GM04504 (cell line): ENCODE measurements around the gene PACS2.

Source experiments
- DNase-seq: peaks from one replicate; pipeline ENCODE4 v3.0.0-alpha.2; 2012; ENCODE audit warnings: low read depth

Gene PACS2

DNA sequence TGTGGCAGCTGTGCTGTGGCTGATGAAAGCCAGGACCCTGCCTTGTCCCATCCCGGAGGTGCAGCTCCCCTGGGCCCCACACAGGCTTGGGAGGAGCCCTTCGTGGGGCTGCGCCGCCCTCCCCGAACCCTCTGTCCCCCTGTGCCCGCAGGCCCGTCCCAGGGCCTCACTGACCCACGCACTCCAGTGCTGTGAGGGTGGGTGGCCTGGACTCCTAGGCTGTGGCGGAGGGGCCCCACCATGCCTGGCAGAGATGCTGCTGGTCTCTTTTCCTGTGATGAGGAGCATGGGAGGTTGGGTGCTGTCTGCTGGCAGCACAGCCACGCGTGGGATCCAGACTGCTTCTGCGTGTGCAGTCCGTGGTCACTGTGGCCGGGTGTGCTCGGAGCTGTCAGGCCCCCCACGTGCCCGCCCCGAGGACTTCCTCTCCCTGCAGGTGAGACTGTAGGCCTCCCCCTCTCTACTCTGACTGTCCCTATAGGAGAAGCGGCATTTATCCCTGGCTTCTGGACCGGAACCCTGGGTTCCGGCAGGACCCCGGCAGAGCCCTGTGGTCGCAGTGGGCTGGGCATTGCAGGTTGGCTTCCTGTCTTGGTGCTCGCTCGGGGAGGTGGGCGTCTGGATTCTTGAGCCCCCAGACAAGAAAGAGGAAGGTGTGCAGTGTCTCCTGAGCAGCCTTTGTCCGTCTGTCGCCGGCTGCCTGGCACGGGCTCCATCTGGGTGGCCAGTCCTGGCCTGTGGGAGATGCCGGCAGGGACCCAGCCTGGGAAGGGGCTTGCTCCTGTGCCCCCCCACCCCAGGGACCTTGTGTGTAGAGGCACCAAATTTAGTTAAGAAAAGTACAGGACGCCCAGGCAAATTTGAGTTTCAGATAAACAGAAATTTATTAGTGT lies 107.4 kb downstream of the PACS2 start:
- no peak for DNase-seq

GRCh38 chr14:105422695-105423487 lies 108.3 kb downstream of the PACS2 start:
- DNase-seq: no peak

- no peak for DNase-seq
Observed at GRCh38 chr14:105423488-105424195, 109.1 kb downstream of the PACS2 start.

DNA sequence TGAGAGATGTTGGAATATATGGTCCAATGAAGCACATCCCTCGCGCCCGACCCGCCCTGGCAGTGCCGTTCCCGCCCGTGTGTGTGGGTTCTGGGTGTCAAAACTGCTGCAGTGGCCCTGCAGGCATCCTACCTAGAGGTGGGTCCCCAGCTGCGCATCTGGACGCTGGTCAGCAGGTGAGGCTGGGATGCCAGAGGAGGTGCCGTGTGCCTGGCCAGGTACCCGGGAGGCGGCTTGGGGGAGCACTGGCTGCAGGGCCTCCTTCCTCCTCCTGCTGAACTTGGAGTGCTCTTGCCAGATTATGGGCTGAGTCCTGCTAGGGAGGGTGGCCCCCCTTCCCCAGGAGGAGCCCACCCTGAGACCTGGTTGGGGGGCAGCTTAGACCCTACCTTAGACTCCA lies 110.3 kb downstream of the PACS2 start:
- no peak for DNase-seq

DNA sequence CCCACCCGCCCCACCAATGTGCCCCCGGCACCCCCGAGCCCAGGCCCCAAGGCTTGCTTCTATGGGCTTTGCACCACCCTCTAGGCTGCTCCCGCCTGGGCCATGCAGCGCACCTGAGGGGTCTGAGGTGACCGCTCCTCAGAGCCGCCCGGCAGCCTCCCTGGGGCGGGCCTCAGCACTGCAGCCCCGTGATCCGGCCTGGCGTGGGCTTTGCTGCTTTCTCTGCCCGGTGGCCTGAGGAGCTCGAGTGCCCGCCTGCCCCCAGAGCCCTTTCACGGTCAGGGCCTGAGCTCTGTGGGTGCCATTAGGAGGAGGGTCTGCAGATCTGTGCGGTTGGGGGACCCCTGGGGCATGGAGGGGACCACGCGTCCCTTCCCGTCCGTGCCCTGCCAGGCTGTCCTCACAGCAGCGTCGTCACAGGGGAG lies 111.3 kb downstream of the PACS2 start:
- DNase-seq: no peak

DNA sequence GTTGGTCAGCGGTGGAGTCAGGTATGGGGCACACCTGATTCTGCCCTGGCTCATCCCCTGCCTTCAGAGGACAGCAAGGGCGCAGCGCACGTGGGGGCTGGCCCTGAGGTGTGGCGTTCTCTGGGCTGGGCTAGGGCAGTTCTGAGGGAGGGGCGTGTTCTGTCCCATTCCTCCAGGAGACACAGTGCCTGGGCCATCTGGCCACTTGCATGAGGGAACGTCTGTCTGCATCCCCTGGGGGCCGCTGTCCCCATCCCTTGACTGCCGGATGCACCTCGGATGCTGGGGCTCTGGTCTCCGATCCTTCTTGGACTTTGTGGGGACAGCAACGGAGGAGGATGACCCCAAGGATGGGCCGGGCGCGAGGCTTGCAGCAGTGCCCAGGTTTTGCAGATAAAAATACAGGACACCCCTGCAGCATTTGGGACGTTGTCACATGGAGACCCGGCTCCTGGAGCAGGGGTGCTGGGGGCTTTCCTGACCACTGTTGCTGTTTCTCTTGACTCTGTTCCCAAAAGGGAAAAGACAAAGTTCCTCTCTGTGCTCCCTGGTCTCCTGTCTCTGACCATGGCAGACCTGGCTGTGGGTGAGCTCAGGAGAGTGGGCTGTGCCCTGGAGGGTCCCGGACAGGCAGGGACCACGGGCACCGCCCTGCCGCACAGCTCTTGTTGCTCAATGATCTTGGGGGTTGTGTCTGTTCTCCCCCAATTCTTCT lies 112.0 kb downstream of the PACS2 start:
- DNase-seq: no peak

GRCh38 chr14:105427412-105427811 lies 112.9 kb downstream of the PACS2 start:
- no peak for DNase-seq

DNA sequence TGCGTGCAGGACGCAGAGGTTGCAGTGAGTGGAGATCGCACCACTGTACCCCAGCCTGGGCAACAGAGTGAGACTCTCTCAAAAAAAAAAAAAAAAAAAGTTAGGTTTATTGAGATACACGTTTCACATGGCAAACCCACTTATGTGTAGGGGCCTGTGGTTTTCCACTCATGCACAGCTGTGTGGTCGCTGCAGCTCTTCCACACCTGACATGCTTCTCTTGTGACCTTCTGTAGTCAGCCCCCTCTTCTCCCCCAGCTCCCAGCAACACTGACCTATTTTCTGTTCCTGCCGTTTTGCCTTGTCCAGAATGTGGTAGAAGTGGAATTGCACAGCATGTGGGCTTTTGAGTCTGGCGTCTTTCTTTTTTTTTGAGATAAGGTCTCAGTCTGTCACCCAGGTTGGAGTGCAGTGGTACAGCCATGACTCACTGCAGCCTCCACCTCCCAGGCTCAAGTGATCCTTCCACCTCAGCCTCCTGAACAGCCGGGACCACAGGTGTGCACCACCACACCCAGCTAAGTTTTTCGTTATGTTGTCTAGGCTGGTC lies 113.5 kb downstream of the PACS2 start:
- no peak for DNase-seq

DNA sequence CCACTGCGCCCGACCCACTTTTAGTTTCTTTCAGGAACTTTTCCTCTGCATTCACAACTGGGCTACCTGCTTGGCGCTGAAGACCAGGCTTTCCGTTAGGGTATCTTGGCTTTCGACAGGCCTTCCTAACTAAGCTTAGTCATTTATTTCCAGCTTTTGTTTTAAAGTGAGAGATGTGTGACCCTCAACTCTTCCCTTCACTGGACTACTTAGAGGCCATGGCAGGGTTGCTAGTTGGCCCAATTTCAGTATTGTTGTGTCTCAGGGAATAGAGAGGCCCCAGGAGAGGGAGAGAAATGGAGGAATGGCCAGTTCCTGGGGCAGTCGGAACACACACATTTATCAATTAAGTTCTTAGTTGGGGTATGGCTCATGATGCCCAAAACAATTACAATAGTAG lies 115.5 kb downstream of the PACS2 start:
- no peak for DNase-seq

- DNase-seq: peak; percentile 18
Observed at GRCh38 chr14:105430565-105430964, 116.0 kb downstream of the PACS2 start.

DNA sequence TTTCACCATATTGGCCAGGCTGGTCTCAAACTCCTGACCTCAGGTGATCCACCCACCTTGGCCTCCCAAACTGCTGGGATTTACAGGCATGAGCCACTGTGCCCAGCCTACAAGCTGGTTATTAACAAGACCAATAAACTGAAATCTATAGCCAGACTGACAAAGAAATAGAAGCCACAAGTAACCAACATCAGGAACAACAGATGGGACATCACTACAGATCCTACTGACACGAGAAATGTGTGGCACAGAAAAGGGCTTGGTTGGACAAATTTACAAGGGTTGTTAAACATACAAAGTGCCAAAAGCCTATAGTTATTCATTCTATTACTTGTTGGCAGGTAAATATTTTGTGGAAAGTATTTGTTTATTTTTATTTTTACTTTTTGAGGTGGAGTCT lies 116.7 kb downstream of the PACS2 start:
- DNase-seq: no peak

GRCh38 chr14:105432657-105433056 lies 118.1 kb downstream of the PACS2 start:
- DNase-seq: no peak

GRCh38 chr14:105433161-105433605 lies 118.6 kb downstream of the PACS2 start:
- no peak for DNase-seq

DNA sequence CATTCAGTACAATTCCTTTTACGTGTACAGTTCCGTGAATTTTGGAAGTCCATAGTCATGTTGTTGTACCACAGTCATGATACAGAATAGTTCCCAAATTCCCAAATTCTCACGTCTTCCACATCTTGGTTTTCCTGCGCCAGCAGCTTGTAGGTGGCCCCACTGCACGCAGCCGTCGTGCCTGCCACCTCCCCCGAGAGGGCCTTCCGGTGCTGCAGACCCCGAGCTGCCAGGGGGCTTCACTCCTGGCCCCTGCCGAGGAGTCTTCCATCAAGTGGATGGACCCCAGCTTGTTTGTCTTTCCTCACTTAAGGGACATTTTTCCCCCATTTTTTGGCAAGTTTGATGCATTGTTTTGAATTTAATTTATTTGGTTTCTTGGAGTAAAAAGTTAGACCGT lies 121.9 kb downstream of the PACS2 start:
- no peak for DNase-seq

GRCh38 chr14:105436891-105437722 lies 122.6 kb downstream of the PACS2 start:
- no peak for DNase-seq

- no peak for DNase-seq
Observed at GRCh38 chr14:105437723-105438500, 123.4 kb downstream of the PACS2 start.

GRCh38 chr14:105439179-105439578 lies 124.6 kb downstream of the PACS2 start:
- no peak for DNase-seq

GRCh38 chr14:105439710-105440553 lies 125.4 kb downstream of the PACS2 start:
- no peak for DNase-seq

DNA sequence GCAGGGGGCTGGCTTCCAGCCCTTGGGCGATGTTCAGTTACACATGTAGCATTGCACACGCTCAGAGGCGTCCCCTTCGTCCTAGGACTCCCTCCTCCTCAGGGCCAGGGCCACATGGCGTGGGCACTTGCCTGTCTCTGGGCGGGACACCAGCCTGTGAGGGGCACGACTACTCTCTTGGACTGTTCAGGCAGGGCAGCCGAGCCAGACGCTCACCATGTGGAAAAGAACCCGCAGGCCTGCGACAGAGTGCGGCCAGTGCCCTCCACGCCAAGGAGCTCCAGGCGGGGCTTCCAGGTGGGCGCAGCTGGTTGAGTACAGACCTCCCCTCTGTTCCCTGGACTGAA lies 126.0 kb downstream of the PACS2 start:
- DNase-seq: no peak
